DND-41 (cell line): ENCODE measurements around the gene BLOC1S4.

Experiments
- ATAC-seq: fragments of 200-7000 bp; cut with Tn5 transposase; 3 replicates; pipeline ENCODE4 v1.9.1; 2021; ENCODE audit warnings: low read depth; ENCODE audit not compliant: insufficient read depth
- DNase-seq: peaks from one replicate; pipeline ENCODE4 v3.0.0-alpha.2; 2020
- H2AFZ ChIP-seq: 2 replicates; pipeline ENCODE4 v1.6.0; 2012; ENCODE audit warnings: low read depth, low read length
- H3K27ac ChIP-seq: 2 replicates; pipeline ENCODE4 v1.5.1; 2012; ENCODE audit warnings: low read length, inconsistent platforms
- H3K27me3 ChIP-seq: fragments of 200-600 bp; sonication (generic); 2 replicates; pipeline ENCODE4 v1.6.0; 2012; ENCODE audit warnings: low read length, mild to moderate bottlenecking, inconsistent platforms; ENCODE audit not compliant: insufficient read depth, poor library complexity
- H3K36me3 ChIP-seq: 2 replicates; pipeline ENCODE4 v1.5.1; 2012; ENCODE audit warnings: low read length, inconsistent platforms; ENCODE audit not compliant: insufficient read depth
- H3K4me1 ChIP-seq: 2 replicates; pipeline ENCODE4 v1.5.1; 2012; ENCODE audit warnings: mild to moderate bottlenecking, low read length; ENCODE audit not compliant: insufficient read depth
- H3K4me2 ChIP-seq: 2 replicates; pipeline ENCODE4 v1.6.0; 2012; ENCODE audit warnings: mild to moderate bottlenecking, moderate library complexity, low read length, inconsistent platforms; ENCODE audit not compliant: insufficient read depth
- H3K4me3 ChIP-seq, 2 experiments: fragments of 200-600 bp in 1 of 2; shearing (Covaris generic) in 1 of 2; 2 replicates each; pipeline ENCODE4 v1.5.1; 2012 to 2016; ENCODE audit warnings: inconsistent platforms in 2 of 2, low read length in 2 of 2, mild to moderate bottlenecking in 2 of 2, low read depth in 1 of 2, moderate library complexity in 1 of 2
- H3K79me2 ChIP-seq: 2 replicates; pipeline ENCODE4 v1.6.0; 2012; ENCODE audit warnings: low read length, inconsistent platforms; ENCODE audit not compliant: insufficient read depth
- H3K9ac ChIP-seq: 2 replicates; pipeline ENCODE4 v1.6.0; 2012; ENCODE audit warnings: low read depth, mild to moderate bottlenecking, inconsistent platforms, low read length, moderate library complexity
- H3K9me3 ChIP-seq: 2 replicates; pipeline ENCODE4 v1.5.1; 2012; ENCODE audit warnings: low read length, moderate library complexity, mild to moderate bottlenecking, inconsistent platforms; ENCODE audit not compliant: insufficient read depth, severe bottlenecking
- H4K20me1 ChIP-seq: 2 replicates; pipeline ENCODE4 v1.6.0; 2012; ENCODE audit warnings: low read length; ENCODE audit not compliant: insufficient read depth
- EZH2 ChIP-seq: IDR thresholded peaks from 3 replicates; pipeline ENCODE4 v1.6.1; 2012; ENCODE audit warnings: borderline replicate concordance, low read depth, mild to moderate bottlenecking, moderate library complexity, low read length, inconsistent platforms; ENCODE audit not compliant: severe bottlenecking
- TF ChIP-seq, protein P1 (sequence below): IDR thresholded peaks from 2 replicates; pipeline ENCODE4 v1.5.1; 2012; ENCODE audit warnings: borderline replicate concordance, low read length, moderate library complexity, mild to moderate bottlenecking; ENCODE audit not compliant: poor library complexity, severe bottlenecking; ENCODE audit errors: extremely low read depth

BLOC1S4 gene

GRCh38 chr4:6742507-6742906 lies 26.5 kb downstream of the BLOC1S4 start:
- Histone ChIP-seq H3K27me3 (no peaks in the 10 kb centered on the region), H3K79me2 (no peaks in the 10 kb centered on the region), H3K9ac (no peak overlapping the region), H3K27ac (no peak overlapping the region), H3K9me3 (no peaks in the 10 kb centered on the region), H3K4me3 (no peak overlapping the region), H2AFZ (no peak overlapping the region), H4K20me1 (no peaks in the 10 kb centered on the region), H3K4me2 (no peak overlapping the region), H3K4me1 (no peaks in the 10 kb centered on the region), H3K36me3 (no peaks in the 10 kb centered on the region)
- DNase-seq: no peak
- ATAC-seq: no peak
- TF ChIP-seq, protein P1, sequence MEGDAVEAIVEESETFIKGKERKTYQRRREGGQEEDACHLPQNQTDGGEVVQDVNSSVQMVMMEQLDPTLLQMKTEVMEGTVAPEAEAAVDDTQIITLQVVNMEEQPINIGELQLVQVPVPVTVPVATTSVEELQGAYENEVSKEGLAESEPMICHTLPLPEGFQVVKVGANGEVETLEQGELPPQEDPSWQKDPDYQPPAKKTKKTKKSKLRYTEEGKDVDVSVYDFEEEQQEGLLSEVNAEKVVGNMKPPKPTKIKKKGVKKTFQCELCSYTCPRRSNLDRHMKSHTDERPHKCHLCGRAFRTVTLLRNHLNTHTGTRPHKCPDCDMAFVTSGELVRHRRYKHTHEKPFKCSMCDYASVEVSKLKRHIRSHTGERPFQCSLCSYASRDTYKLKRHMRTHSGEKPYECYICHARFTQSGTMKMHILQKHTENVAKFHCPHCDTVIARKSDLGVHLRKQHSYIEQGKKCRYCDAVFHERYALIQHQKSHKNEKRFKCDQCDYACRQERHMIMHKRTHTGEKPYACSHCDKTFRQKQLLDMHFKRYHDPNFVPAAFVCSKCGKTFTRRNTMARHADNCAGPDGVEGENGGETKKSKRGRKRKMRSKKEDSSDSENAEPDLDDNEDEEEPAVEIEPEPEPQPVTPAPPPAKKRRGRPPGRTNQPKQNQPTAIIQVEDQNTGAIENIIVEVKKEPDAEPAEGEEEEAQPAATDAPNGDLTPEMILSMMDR: no peak
- TF ChIP-seq EZH2: no peak

- TF ChIP-seq EZH2: no peak
- TF ChIP-seq, protein P1: no peak
- Histone ChIP-seq H3K4me2 (no peak overlapping the region), H3K27ac (no peak overlapping the region), H4K20me1 (no peaks in the 10 kb centered on the region), H3K4me3 (no peak overlapping the region), H3K4me1 (no peaks in the 10 kb centered on the region), H3K79me2 (no peaks in the 10 kb centered on the region), H3K27me3 (no peaks in the 10 kb centered on the region), H3K9ac (no peak overlapping the region), H3K36me3 (no peaks in the 10 kb centered on the region), H2AFZ (no peak overlapping the region), H3K9me3 (no peaks in the 10 kb centered on the region)
- ATAC-seq (no peak), DNase-seq (no peak)
Measured at GRCh38 chr4:6742989-6743388, 27.0 kb downstream of the BLOC1S4 start.

GRCh38 chr4:6746721-6747293 lies 30.8 kb downstream of the BLOC1S4 start:
- peaks cover 4% of the 10 kb centered on the region for H3K4me1 ChIP-seq
- TF ChIP-seq, protein P1: no peak
- TF ChIP-seq EZH2: no peak
- no peak overlapping the region for H2AFZ ChIP-seq
- H4K20me1 ChIP-seq: no peaks in the 10 kb centered on the region
- H3K4me3 ChIP-seq: no peak overlapping the region
- H3K4me2 ChIP-seq: no peak overlapping the region
- H3K79me2 ChIP-seq: no peaks in the 10 kb centered on the region
- H3K36me3 ChIP-seq: no peaks in the 10 kb centered on the region
- no peaks in the 10 kb centered on the region for H3K27me3 ChIP-seq
- no peak overlapping the region for H3K27ac ChIP-seq
- no peak for DNase-seq
- no peak for ATAC-seq
- no peaks in the 10 kb centered on the region for H3K9me3 ChIP-seq
- no peak overlapping the region for H3K9ac ChIP-seq
